ENCODE data around the gene ANXA3. TPM values are rescaled to one million over a fixed set of nuclear protein-coding genes. Genes with fewer than 3 reads are reported as not detected.

ANXA3 gene
- total RNA-seq, 1 experiment from 2014 or later = 12.0 TPM

DNA sequence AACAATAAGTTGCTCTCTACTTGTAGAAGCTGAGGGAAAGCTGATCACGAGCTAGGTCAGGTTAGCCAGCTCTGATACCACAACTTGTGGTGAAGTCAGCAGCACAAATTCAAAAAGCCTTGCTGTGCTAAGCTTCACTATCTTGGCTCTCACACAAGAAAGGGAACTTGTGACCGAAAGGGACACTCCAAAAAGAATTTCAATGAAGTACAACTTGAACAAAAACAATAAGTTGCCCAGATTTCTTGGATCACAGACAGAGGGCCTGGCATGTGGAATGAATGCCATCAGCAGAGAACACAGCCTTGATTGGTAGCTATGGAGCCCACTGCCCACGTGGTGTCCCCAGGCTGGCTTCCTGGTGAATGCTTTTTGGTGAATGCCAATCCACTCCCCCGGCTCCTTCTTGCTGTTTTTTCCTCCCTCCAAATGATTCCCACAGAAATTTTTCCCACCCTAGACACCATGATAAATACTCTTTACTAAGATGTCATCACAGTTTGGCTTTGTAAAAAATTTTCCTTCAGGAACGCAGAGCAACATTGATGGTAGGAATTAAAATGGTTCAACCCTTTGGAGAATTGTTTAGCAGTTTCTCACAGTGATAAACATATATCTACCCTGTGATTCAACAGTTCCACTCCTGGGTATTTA, 82.6 kb downstream of the ANXA3 start:
- no peaks in the 10 kb centered on the region for H3K27me3 Mint-ChIP-seq (ENCODE audit: low read depth)
- TF ChIP-seq NFE2L1 (CRISPR knock-in tag; IDR thresholded peaks at IDR 0.05) (no peak), ETV6 (CRISPR knock-in tag; IDR thresholded peaks at IDR 0.05) (no peak), GTF2I (CRISPR knock-in tag; conservative IDR thresholded peaks at IDR 0.05) (no peak), ATF1 (CRISPR knock-in tag; IDR thresholded peaks at IDR 0.05) (no peak)
- TF ChIP-seq, protein P1, sequence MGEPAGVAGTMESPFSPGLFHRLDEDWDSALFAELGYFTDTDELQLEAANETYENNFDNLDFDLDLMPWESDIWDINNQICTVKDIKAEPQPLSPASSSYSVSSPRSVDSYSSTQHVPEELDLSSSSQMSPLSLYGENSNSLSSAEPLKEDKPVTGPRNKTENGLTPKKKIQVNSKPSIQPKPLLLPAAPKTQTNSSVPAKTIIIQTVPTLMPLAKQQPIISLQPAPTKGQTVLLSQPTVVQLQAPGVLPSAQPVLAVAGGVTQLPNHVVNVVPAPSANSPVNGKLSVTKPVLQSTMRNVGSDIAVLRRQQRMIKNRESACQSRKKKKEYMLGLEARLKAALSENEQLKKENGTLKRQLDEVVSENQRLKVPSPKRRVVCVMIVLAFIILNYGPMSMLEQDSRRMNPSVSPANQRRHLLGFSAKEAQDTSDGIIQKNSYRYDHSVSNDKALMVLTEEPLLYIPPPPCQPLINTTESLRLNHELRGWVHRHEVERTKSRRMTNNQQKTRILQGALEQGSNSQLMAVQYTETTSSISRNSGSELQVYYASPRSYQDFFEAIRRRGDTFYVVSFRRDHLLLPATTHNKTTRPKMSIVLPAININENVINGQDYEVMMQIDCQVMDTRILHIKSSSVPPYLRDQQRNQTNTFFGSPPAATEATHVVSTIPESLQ (CRISPR knock-in tag; IDR thresholded peaks at IDR 0.05) = no peak
- no peak overlapping the region for H3K4me3 Mint-ChIP-seq
- no peaks in the 10 kb centered on the region for H3K9me3 Mint-ChIP-seq
- CTCF ChIA-PET = no interaction called here
- DNase-seq (ENCODE audit: low spot score) (no peak), ATAC-seq (no peak)
- H3K4me1 Mint-ChIP-seq = no peaks in the 10 kb centered on the region
- H3K27ac Mint-ChIP-seq = no peak overlapping the region
- H3K36me3 Mint-ChIP-seq = no peaks in the 10 kb centered on the region
- POLR2A ChIA-PET = no interaction called here

DNA sequence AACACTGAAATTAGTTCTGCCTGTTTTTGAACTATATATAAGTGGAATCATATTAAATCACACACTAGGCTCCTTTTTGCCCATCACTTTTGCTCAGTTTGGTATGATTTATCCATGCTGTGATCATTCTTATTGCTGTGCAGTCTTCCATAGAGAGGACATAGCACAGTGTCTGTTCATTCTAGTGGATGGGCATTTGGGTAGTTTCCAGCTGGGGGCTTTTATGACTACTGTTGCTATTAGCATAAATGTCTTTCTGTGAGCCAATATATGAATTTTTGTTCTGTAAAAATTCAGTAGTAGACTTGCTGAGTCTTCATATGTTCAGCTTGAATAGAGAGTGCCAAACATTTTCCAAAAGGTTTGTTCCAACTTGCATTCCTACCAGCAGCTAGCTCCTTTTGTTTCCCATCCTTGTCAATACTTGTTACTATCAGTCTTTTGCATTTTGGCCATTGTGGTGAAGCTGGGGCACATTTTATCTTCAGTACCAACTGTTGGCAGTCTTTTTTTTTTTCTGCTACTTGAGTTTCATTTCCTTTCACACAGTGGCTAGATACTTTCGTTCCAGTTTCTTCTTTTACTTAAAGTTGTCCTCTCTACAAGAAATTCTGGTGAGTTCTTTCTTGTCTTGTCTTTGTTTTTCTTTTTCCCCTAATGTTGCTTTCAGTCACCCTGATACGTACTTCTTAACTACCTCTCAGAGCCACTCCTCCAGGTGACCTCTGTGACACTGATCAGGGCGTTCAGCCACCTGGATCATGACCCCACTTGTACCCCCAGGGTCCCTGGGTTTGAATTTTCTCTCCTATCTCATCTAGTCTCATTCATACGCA, 87.0 kb downstream of the ANXA3 start:
- no peaks in the 10 kb centered on the region for H3K27me3 Mint-ChIP-seq (ENCODE audit: low read depth)
- DNase-seq (ENCODE audit: low spot score) = no peak
- no peaks in the 10 kb centered on the region for H3K4me1 Mint-ChIP-seq
- no peak for ATAC-seq
- H3K27ac Mint-ChIP-seq = no peak overlapping the region
- no peaks in the 10 kb centered on the region for H3K9me3 Mint-ChIP-seq
- POLR2A ChIA-PET = no interaction called here
- H3K36me3 Mint-ChIP-seq = no peaks in the 10 kb centered on the region
- CTCF ChIA-PET = no interaction called here
- no peak overlapping the region for H3K4me3 Mint-ChIP-seq
- TF ChIP-seq ZNF232 (CRISPR knock-in tag; IDR thresholded peaks at IDR 0.05) (no peak), OVOL2 (CRISPR knock-in tag; IDR thresholded peaks at IDR 0.05; ENCODE audit: borderline replicate concordance) (no peak), MXD4 (CRISPR knock-in tag; IDR thresholded peaks at IDR 0.05; ENCODE audit: borderline replicate concordance) (no peak), NR3C1 (CRISPR knock-in tag; conservative IDR thresholded peaks at IDR 0.05; ENCODE audit: low read depth) (no peak), CREB1 (CRISPR knock-in tag; IDR thresholded peaks at IDR 0.05) (no peak), TEAD4 (CRISPR knock-in tag; IDR thresholded peaks at IDR 0.05) (no peak), ZNF671 (CRISPR knock-in tag; IDR thresholded peaks at IDR 0.05) (no peak), ATF1 (CRISPR knock-in tag; IDR thresholded peaks at IDR 0.05) (no peak), ESRRA (CRISPR knock-in tag; IDR thresholded peaks at IDR 0.05; ENCODE audit: borderline replicate concordance) (no peak), JUN (CRISPR knock-in tag; IDR thresholded peaks at IDR 0.05) (no peak)
- TF ChIP-seq, protein P2, sequence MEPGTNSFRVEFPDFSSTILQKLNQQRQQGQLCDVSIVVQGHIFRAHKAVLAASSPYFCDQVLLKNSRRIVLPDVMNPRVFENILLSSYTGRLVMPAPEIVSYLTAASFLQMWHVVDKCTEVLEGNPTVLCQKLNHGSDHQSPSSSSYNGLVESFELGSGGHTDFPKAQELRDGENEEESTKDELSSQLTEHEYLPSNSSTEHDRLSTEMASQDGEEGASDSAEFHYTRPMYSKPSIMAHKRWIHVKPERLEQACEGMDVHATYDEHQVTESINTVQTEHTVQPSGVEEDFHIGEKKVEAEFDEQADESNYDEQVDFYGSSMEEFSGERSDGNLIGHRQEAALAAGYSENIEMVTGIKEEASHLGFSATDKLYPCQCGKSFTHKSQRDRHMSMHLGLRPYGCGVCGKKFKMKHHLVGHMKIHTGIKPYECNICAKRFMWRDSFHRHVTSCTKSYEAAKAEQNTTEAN (CRISPR knock-in tag; IDR thresholded peaks at IDR 0.05) = no peak
- TF ChIP-seq, protein P3, sequence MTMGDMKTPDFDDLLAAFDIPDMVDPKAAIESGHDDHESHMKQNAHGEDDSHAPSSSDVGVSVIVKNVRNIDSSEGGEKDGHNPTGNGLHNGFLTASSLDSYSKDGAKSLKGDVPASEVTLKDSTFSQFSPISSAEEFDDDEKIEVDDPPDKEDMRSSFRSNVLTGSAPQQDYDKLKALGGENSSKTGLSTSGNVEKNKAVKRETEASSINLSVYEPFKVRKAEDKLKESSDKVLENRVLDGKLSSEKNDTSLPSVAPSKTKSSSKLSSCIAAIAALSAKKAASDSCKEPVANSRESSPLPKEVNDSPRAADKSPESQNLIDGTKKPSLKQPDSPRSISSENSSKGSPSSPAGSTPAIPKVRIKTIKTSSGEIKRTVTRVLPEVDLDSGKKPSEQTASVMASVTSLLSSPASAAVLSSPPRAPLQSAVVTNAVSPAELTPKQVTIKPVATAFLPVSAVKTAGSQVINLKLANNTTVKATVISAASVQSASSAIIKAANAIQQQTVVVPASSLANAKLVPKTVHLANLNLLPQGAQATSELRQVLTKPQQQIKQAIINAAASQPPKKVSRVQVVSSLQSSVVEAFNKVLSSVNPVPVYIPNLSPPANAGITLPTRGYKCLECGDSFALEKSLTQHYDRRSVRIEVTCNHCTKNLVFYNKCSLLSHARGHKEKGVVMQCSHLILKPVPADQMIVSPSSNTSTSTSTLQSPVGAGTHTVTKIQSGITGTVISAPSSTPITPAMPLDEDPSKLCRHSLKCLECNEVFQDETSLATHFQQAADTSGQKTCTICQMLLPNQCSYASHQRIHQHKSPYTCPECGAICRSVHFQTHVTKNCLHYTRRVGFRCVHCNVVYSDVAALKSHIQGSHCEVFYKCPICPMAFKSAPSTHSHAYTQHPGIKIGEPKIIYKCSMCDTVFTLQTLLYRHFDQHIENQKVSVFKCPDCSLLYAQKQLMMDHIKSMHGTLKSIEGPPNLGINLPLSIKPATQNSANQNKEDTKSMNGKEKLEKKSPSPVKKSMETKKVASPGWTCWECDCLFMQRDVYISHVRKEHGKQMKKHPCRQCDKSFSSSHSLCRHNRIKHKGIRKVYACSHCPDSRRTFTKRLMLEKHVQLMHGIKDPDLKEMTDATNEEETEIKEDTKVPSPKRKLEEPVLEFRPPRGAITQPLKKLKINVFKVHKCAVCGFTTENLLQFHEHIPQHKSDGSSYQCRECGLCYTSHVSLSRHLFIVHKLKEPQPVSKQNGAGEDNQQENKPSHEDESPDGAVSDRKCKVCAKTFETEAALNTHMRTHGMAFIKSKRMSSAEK (CRISPR knock-in tag; IDR thresholded peaks at IDR 0.05; ENCODE audit: borderline replicate concordance) = no peak
- TF ChIP-seq, protein P4, sequence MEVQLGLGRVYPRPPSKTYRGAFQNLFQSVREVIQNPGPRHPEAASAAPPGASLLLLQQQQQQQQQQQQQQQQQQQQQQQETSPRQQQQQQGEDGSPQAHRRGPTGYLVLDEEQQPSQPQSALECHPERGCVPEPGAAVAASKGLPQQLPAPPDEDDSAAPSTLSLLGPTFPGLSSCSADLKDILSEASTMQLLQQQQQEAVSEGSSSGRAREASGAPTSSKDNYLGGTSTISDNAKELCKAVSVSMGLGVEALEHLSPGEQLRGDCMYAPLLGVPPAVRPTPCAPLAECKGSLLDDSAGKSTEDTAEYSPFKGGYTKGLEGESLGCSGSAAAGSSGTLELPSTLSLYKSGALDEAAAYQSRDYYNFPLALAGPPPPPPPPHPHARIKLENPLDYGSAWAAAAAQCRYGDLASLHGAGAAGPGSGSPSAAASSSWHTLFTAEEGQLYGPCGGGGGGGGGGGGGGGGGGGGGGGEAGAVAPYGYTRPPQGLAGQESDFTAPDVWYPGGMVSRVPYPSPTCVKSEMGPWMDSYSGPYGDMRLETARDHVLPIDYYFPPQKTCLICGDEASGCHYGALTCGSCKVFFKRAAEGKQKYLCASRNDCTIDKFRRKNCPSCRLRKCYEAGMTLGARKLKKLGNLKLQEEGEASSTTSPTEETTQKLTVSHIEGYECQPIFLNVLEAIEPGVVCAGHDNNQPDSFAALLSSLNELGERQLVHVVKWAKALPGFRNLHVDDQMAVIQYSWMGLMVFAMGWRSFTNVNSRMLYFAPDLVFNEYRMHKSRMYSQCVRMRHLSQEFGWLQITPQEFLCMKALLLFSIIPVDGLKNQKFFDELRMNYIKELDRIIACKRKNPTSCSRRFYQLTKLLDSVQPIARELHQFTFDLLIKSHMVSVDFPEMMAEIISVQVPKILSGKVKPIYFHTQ (CRISPR knock-in tag; IDR thresholded peaks at IDR 0.05) = no peak
- TF ChIP-seq, protein P5, sequence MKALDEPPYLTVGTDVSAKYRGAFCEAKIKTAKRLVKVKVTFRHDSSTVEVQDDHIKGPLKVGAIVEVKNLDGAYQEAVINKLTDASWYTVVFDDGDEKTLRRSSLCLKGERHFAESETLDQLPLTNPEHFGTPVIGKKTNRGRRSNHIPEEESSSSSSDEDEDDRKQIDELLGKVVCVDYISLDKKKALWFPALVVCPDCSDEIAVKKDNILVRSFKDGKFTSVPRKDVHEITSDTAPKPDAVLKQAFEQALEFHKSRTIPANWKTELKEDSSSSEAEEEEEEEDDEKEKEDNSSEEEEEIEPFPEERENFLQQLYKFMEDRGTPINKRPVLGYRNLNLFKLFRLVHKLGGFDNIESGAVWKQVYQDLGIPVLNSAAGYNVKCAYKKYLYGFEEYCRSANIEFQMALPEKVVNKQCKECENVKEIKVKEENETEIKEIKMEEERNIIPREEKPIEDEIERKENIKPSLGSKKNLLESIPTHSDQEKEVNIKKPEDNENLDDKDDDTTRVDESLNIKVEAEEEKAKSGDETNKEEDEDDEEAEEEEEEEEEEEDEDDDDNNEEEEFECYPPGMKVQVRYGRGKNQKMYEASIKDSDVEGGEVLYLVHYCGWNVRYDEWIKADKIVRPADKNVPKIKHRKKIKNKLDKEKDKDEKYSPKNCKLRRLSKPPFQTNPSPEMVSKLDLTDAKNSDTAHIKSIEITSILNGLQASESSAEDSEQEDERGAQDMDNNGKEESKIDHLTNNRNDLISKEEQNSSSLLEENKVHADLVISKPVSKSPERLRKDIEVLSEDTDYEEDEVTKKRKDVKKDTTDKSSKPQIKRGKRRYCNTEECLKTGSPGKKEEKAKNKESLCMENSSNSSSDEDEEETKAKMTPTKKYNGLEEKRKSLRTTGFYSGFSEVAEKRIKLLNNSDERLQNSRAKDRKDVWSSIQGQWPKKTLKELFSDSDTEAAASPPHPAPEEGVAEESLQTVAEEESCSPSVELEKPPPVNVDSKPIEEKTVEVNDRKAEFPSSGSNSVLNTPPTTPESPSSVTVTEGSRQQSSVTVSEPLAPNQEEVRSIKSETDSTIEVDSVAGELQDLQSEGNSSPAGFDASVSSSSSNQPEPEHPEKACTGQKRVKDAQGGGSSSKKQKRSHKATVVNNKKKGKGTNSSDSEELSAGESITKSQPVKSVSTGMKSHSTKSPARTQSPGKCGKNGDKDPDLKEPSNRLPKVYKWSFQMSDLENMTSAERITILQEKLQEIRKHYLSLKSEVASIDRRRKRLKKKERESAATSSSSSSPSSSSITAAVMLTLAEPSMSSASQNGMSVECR (CRISPR knock-in tag; IDR thresholded peaks at IDR 0.05; ENCODE audit: borderline replicate concordance) = no peak
- TF ChIP-seq, protein P6, sequence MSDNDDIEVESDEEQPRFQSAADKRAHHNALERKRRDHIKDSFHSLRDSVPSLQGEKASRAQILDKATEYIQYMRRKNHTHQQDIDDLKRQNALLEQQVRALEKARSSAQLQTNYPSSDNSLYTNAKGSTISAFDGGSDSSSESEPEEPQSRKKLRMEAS (CRISPR knock-in tag; IDR thresholded peaks at IDR 0.05) = no peak
